Lower leg skin (tissue), 4 donors: ENCODE data around the gene CUL7. TPM values are rescaled to one million over a fixed set of nuclear protein-coding genes. Genes with fewer than 3 reads are reported as not detected.

ENCODE experiments used
- DNase-seq, 2 donors: peaks; one replicate each; pipeline ENCODE4 v3.0.0-alpha.2; 2019; ENCODE audit warnings: low spot score in 2 of 2
- H3K4me3 ChIP-seq: fragments of 200-600 bp; sonication (generic); 2 replicates; pipeline ENCODE4 v1.5.1; 2017; ENCODE audit warnings: mild to moderate bottlenecking, low read depth; ENCODE audit not compliant: poor library complexity, severe bottlenecking
- POLR2A ChIP-seq, 2 donors: fragments of 450-650 bp; IDR thresholded peaks; one replicate each; pipeline ENCODE4 v1.6.1; 2016 to 2017; ENCODE audit warnings: antibody characterized with exemption in 2 of 2, mild to moderate bottlenecking in 1 of 2, moderate library complexity in 1 of 2
- WGBS, 2 donors: methylation state at CpG; one replicate each; pipeline ENCODE4 v1.1.5; 2018; 5-methylcytosine and 5-hydroxymethylcytosine counted together
- intact Hi-C: fragments of 100-400 bp; cut with DNase I; formaldehyde crosslinking; loops from one replicate; pipeline ENCODE4 v1.15.0; 2023; ENCODE audit warnings: low total_unique reads
- total RNA-seq, 4 donors: library from RNA; depleted of rRNA; stranded (reverse); fragments of >200 nt; gene quantifications; one replicate each; pipeline ENCODE4 v1.1.0, GENCODE V29; 2016
- TF ChIP-seq, protein P1 (sequence below), 3 donors: fragments of 450-650 bp; IDR thresholded peaks; one replicate each; pipeline ENCODE4 v1.5.1; 2016; ENCODE audit warnings: antibody characterized with exemption in 3 of 3, mild to moderate bottlenecking in 3 of 3, moderate library complexity in 2 of 3

CUL7 gene
- total RNA-seq, 4 donors from 2014 or later: 11.8 to 18.2 (median 13.6) TPM

DNA sequence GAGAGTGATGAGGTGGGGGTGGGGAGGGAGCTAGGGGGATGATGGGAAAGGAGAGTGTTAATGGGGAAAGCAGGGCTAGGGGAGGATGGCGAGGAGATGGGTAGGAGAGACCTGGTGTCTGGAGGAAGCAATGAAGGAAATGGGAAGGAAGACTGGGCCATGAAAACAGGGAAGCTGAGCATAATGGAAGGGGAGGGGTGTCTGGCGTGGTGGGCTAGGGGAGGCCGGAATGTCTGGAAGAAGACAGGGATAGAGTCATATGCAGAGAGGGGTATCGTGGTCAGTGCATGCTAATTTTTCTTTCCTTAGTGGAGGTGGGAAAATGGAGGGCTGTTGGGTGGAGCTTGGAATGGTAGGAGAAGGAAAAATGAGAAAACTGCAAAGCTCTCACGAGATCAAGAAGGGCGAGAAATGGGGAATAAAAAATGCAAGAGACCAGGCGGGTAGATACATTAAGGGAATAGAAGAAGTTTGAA is 39.2 kb downstream of the CUL7 start:
- 0 to 1% methylated on average over 7 of the region's 7 CpGs for WGBS, 2 donors
- intact Hi-C loops: no loop called here
- TF ChIP-seq, protein P1, sequence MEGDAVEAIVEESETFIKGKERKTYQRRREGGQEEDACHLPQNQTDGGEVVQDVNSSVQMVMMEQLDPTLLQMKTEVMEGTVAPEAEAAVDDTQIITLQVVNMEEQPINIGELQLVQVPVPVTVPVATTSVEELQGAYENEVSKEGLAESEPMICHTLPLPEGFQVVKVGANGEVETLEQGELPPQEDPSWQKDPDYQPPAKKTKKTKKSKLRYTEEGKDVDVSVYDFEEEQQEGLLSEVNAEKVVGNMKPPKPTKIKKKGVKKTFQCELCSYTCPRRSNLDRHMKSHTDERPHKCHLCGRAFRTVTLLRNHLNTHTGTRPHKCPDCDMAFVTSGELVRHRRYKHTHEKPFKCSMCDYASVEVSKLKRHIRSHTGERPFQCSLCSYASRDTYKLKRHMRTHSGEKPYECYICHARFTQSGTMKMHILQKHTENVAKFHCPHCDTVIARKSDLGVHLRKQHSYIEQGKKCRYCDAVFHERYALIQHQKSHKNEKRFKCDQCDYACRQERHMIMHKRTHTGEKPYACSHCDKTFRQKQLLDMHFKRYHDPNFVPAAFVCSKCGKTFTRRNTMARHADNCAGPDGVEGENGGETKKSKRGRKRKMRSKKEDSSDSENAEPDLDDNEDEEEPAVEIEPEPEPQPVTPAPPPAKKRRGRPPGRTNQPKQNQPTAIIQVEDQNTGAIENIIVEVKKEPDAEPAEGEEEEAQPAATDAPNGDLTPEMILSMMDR (IDR thresholded peaks at IDR 0.05): no peak
- TF ChIP-seq POLR2A (IDR thresholded peaks at IDR 0.05): no peak
- H3K4me3 ChIP-seq: peak overlapping the region; percentile 45
- no peak for DNase-seq

DNA sequence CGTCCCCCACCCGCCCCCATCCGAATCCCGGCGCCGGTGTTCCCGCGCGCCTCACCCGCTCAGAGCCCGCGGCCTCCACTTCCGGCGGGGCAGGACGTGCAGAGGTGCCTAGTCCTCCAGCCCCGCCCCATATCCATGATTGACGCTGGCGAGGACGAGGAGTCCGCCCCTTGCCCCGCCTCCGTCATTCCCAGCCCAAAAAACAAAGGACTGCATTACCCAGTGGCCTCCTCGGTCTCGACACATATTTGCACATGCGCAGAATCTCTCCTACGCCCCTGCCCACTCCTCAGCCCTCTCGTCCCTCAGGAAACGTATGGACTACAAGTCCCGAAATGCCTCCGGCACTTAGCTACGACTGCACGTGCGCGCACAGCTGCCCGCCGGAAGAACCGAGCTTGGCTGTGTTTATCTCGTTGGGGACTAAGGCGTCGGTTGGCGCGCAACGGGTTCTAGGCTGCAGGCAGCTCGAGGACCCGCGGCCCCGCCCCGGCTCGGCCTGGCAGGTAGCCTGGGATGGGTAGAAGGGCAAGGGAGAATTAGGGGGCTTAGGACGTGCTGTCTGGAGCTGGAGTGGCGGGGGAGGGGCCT is 39.7 kb downstream of the CUL7 start, which contains the start of the genes KLHDC3 and MEA1:
Gene KLHDC3 (plus strand): TSS at position 407 of the 591 bp plus-strand sequence. CDS start 2,944 bp downstream, outside the sequence.
Gene MEA1 (minus strand): TSS at position 104 of the 591 bp plus-strand sequence. CDS start 133 bp downstream, outside the sequence.
- peak; percentile 99 to 100 for DNase-seq
- intact Hi-C loops: no loop called here
- 1 to 2% methylated on average over 33 to 50 of the region's 51 CpGs for WGBS, 2 donors
- TF ChIP-seq, protein P1 (IDR thresholded peaks at IDR 0.05): no peak
- TF ChIP-seq POLR2A (IDR thresholded peaks at IDR 0.05): no peak
- peak within 1 kb of the TSS; percentile 54 for H3K4me3 ChIP-seq

DNA sequence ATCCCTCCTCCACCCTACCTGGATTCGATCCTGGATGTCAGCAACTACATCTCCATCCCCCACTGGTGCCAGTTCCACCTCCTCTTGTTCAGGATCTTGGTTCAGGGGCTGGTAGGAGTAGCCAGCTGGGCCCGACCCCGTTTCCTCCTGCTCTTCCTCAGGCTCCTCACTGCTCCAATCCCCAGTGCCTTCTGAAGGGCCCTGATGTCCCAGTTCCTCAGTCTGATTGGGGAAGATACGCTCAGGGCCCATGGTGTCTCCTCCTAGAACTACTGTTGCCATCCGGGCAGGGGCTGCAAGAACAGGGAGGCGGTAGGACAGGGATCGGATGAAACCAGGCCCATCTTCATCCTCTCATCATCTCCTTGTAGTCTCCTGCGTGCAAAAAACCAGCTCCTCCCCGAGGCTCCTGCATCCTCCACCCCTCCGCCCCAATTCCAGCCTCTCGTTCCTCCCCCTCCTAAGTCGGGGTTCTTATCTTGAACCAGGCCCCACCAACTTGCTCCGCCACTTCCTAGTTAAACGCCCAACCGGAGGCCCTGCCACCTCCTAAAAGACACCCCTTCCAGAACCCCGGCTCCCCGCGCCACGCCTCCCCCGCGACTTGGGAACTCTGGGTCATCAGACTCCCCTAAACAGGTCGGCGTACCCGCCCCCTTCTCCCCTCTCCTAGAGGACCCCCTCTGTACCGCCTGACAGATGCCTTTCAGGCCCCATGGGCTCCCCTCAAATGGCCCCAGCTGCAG is 40.4 kb downstream of the CUL7 start:
- peak overlapping the region; percentile 54 for H3K4me3 ChIP-seq
- TF ChIP-seq POLR2A (IDR thresholded peaks at IDR 0.05): no peak
- no peak for DNase-seq
- 1 to 2% methylated on average over 25 of the region's 25 CpGs for WGBS, 2 donors
- intact Hi-C loops: no loop called here

DNA sequence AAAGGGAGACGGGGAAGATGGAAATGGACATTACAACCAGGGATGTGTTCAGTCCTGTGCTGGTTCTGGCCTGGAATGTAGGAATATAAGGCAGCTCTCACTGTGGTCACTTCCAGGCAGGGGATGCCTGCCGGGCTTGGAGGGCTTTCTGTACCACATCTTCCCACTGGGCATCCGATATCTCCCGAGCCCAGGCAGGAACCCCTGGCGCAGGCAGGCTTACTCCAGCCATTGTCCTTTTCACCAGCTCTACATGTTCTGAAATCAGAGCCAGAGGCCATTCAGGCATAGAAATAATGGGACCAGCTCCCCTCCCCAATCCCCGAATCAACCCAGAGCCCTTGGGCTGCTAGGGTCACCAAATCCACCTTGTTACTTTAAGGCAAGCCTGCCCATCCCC is 41.3 kb downstream of the CUL7 start:
- intact Hi-C loops: no loop called here
- WGBS, 2 donors: 73 to 81% methylated on average over 6 of the region's 6 CpGs
- H3K4me3 ChIP-seq: no peak overlapping the region
- TF ChIP-seq, protein P1 (IDR thresholded peaks at IDR 0.05): no peak
- no peak for TF ChIP-seq POLR2A (IDR thresholded peaks at IDR 0.05)
- DNase-seq: no peak

DNA sequence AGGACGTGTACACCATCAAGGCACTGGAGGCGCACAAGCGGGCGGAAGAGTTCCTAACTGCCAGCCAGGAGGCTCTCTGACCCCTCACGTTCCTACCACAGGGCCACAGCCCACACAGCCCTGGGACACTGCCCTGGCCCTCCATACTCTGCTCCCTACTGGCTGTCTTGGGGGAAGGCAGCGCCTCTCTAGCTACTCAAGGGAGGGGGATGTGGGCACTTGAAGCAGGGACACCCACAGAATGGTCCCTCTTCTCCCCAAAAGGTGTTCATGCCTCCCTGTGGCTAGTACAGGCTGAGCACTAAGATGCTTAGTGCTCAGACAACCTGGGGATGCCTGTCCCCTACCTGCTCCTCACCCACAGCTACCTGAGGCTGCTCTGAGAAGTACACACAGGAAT is 42.4 kb downstream of the CUL7 start:
- H3K4me3 ChIP-seq: no peak overlapping the region
- no peak for TF ChIP-seq POLR2A (IDR thresholded peaks at IDR 0.05)
- TF ChIP-seq, protein P1 (IDR thresholded peaks at IDR 0.05): no peak
- WGBS, 2 donors: 76 to 83% methylated on average over 5 to 6 of the region's 6 CpGs
- no peak for DNase-seq
- intact Hi-C loops: no loop called here

DNA sequence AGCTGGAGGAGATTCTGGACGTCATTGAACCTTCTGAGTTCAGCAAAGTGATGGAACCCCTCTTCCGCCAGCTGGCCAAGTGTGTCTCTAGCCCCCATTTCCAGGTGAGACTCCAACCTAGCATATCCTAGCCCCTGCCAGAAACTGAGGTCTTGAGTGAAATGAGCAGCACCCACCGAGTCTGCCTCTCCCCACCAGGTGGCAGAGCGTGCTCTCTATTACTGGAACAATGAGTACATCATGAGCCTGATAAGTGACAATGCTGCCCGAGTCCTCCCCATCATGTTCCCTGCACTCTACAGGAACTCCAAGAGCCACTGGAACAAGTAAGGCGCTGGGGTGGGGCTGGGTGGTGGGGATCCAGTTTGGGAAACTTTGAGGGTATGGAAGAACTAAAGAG is 44.5 kb downstream of the CUL7 start:
- 67 to 70% methylated on average over 6 of the region's 6 CpGs for whole genome bisulfite sequencing, 2 donors
- intact Hi-C loops: no loop called here
- TF ChIP-seq POLR2A (IDR thresholded peaks at IDR 0.05): no peak
- TF ChIP-seq, protein P1 (IDR thresholded peaks at IDR 0.05): no peak
- DNase-seq: no peak
- no peak overlapping the region for H3K4me3 ChIP-seq
